Stimulated activated CD4-positive, alpha-beta T cell treated with anti-CD3 and anti-CD28 coated beads, Interleukin-15, amount 100 ng/mL, for 48 hours (primary cell): Measurements from ENCODE around the gene DLL3.

Source experiments
- DNase-seq, 2 donors: peaks; one replicate each; pipeline ENCODE4 v3.0.0-alpha.2; 2020; ENCODE audit warnings: low read depth in 2 of 2

Gene DLL3

GRCh38 chr19:39554701-39555311 lies 56.1 kb downstream of the DLL3 start:
- DNase-seq: no peak

GRCh38 chr19:39555883-39556282 lies 57.1 kb downstream of the DLL3 start:
- no peak for DNase-seq
